H1 (cell line): Measurements from ENCODE around the gene LEPR. TPM values are rescaled to one million over a fixed set of nuclear protein-coding genes. Genes with fewer than 3 reads are reported as not detected.

Source experiments
- CEBPB ChIP-seq: IDR thresholded peaks from 2 replicates; pipeline ENCODE4 v1.6.1; 2012; ENCODE audit warnings: low read depth, low read length
- CREB1 ChIP-seq: IDR thresholded peaks from 2 replicates; pipeline ENCODE4 v1.6.1; 2012; ENCODE audit warnings: inconsistent platforms
- CTBP2 ChIP-seq: IDR thresholded peaks from 2 replicates; pipeline ENCODE4 v1.7.0; 2011; ENCODE audit warnings: borderline replicate concordance, mild to moderate bottlenecking, moderate library complexity, mixed read lengths, low read length; ENCODE audit not compliant: insufficient read depth, insufficient read length
- MAFK ChIP-seq: IDR thresholded peaks from 2 replicates; pipeline ENCODE4 v1.6.1; 2012; ENCODE audit warnings: low read depth, mild to moderate bottlenecking, improper control_type of control experiment, low read length
- TAF7 ChIP-seq: optimal IDR thresholded peaks from 2 replicates; pipeline ENCODE3; 2011; ENCODE audit warnings: low read depth, mild to moderate bottlenecking, inconsistent platforms, low read length, moderate library complexity, borderline replicate concordance
- YY1 ChIP-seq: IDR thresholded peaks from 2 replicates; pipeline ENCODE4 v1.6.1; 2011; ENCODE audit warnings: low read depth, mild to moderate bottlenecking, low read length
- ZNF274 ChIP-seq: IDR thresholded peaks from 2 replicates; pipeline ENCODE4 v1.7.0; 2012; ENCODE audit warnings: low read length, borderline replicate concordance; ENCODE audit errors: extremely low read depth
- polyA plus RNA-seq, 7 experiments: library from polyadenylated mRNA; depleted of rRNA in 3 of 7; stranded (reverse) in 5 of 7; unstranded in 2 of 7; fragments of >200 nt in 5 of 7; fragments of 200-250 nt in 2 of 7; gene quantifications; 1 replicate in 5 of 7; 2 replicates in 1 of 7; 4 replicates in 1 of 7; pipeline versions ENCODE4 v1.2.1 to v1.2.3, GENCODE V29; 2011 to 2013; ENCODE audit warnings: missing spikeins in 2 of 7, mixed read lengths in 2 of 7
- total RNA-seq: library from RNA; stranded (reverse); fragmentation: NEBNext Ultra II Directional; extraction: Animal tissue kit (Norgen Biotek cat#: 25700); gene quantifications from 2 replicates; pipeline ENCODE4 v1.2.1, GENCODE V29; 2021
- TF ChIP-seq, protein P1 (sequence below): IDR thresholded peaks from 2 replicates; pipeline ENCODE4 v1.6.1; 2012; ENCODE audit warnings: inconsistent platforms

Gene LEPR
- total and polyA plus RNA-seq, 2 of the 8 experiments (the other 6 are each of a cell fraction or from before 2014, with no cell fraction given), result 1.3 to 3.9 TPM

- TF ChIP-seq CTBP2 (no peak), TAF7 (no peak), MAFK (no peak), CEBPB (no peak), YY1 (no peak), CREB1 (no peak), ZNF274 (no peak)
- TF ChIP-seq, protein P1, sequence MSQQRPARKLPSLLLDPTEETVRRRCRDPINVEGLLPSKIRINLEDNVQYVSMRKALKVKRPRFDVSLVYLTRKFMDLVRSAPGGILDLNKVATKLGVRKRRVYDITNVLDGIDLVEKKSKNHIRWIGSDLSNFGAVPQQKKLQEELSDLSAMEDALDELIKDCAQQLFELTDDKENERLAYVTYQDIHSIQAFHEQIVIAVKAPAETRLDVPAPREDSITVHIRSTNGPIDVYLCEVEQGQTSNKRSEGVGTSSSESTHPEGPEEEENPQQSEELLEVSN, result no peak
- TF ChIP-seq, all 59 proteins: peak for 0
Observed at GRCh38 chr1:65418522-65419185, 1.8 kb upstream of the LEPR start (continued).
